ENCODE data around the gene PAGR1. TPM values are rescaled to one million over a fixed set of nuclear protein-coding genes. Genes with fewer than 3 reads are reported as not detected.

The PAGR1 gene
- total and polyA plus RNA-seq, 2 of the 13 experiments (the other 11 are each of a cell fraction or from before 2014, with no cell fraction given), result 9.8 to 66.4 TPM

GRCh38 chr16:29806641-29807425, 9.1 kb upstream of the PAGR1 start (continued):
- peak; percentile 95 for TF ChIP-seq PATZ1 (CRISPR knock-in tag; IDR thresholded peaks at IDR 0.05)
- TF ChIP-seq, protein P1, sequence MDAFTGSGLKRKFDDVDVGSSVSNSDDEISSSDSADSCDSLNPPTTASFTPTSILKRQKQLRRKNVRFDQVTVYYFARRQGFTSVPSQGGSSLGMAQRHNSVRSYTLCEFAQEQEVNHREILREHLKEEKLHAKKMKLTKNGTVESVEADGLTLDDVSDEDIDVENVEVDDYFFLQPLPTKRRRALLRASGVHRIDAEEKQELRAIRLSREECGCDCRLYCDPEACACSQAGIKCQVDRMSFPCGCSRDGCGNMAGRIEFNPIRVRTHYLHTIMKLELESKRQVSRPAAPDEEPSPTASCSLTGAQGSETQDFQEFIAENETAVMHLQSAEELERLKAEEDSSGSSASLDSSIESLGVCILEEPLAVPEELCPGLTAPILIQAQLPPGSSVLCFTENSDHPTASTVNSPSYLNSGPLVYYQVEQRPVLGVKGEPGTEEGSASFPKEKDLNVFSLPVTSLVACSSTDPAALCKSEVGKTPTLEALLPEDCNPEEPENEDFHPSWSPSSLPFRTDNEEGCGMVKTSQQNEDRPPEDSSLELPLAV (CRISPR knock-in tag; conservative IDR thresholded peaks at IDR 0.05; ENCODE audit: low read depth), result no peak
- TF ChIP-seq ZNF3 (CRISPR knock-in tag; IDR thresholded peaks at IDR 0.05), result no peak
- no peak for TF ChIP-seq RELA (CRISPR knock-in tag; IDR thresholded peaks at IDR 0.05)
- TF ChIP-seq CBX5 (CRISPR knock-in tag; IDR thresholded peaks at IDR 0.05; ENCODE audit: borderline replicate concordance), result no peak
- no peak for TF ChIP-seq GZF1 (CRISPR knock-in tag; IDR thresholded peaks at IDR 0.05)
- TF ChIP-seq TBX3 (IDR thresholded peaks at IDR 0.05; ENCODE audit: borderline replicate concordance), result no peak
- TF ChIP-seq, protein P2, sequence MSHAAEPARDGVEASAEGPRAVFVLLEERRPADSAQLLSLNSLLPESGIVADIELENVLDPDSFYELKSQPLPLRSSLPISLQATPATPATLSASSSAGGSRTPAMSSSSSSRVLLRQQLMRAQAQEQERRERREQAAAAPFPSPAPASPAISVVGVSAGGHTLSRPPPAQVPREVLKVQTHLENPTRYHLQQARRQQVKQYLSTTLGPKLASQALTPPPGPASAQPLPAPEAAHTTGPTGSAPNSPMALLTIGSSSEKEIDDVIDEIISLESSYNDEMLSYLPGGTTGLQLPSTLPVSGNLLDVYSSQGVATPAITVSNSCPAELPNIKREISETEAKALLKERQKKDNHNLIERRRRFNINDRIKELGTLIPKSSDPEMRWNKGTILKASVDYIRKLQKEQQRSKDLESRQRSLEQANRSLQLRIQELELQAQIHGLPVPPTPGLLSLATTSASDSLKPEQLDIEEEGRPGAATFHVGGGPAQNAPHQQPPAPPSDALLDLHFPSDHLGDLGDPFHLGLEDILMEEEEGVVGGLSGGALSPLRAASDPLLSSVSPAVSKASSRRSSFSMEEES (CRISPR knock-in tag; IDR thresholded peaks at IDR 0.05), result no peak
- TF ChIP-seq, protein P3, sequence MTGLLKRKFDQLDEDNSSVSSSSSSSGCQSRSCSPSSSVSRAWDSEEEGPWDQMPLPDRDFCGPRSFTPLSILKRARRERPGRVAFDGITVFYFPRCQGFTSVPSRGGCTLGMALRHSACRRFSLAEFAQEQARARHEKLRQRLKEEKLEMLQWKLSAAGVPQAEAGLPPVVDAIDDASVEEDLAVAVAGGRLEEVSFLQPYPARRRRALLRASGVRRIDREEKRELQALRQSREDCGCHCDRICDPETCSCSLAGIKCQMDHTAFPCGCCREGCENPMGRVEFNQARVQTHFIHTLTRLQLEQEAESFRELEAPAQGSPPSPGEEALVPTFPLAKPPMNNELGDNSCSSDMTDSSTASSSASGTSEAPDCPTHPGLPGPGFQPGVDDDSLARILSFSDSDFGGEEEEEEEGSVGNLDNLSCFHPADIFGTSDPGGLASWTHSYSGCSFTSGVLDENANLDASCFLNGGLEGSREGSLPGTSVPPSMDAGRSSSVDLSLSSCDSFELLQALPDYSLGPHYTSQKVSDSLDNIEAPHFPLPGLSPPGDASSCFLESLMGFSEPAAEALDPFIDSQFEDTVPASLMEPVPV (CRISPR knock-in tag; IDR thresholded peaks at IDR 0.05), result no peak
- TF ChIP-seq ZFAT (CRISPR knock-in tag; conservative IDR thresholded peaks at IDR 0.05), result no peak
- TF ChIP-seq BCL3 (CRISPR knock-in tag; IDR thresholded peaks at IDR 0.05), result no peak
- TF ChIP-seq NFE2 (CRISPR knock-in tag; IDR thresholded peaks at IDR 0.05), result no peak
- TF ChIP-seq, protein P4, sequence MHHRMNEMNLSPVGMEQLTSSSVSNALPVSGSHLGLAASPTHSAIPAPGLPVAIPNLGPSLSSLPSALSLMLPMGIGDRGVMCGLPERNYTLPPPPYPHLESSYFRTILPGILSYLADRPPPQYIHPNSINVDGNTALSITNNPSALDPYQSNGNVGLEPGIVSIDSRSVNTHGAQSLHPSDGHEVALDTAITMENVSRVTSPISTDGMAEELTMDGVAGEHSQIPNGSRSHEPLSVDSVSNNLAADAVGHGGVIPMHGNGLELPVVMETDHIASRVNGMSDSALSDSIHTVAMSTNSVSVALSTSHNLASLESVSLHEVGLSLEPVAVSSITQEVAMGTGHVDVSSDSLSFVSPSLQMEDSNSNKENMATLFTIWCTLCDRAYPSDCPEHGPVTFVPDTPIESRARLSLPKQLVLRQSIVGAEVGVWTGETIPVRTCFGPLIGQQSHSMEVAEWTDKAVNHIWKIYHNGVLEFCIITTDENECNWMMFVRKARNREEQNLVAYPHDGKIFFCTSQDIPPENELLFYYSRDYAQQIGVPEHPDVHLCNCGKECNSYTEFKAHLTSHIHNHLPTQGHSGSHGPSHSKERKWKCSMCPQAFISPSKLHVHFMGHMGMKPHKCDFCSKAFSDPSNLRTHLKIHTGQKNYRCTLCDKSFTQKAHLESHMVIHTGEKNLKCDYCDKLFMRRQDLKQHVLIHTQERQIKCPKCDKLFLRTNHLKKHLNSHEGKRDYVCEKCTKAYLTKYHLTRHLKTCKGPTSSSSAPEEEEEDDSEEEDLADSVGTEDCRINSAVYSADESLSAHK (CRISPR knock-in tag; IDR thresholded peaks at IDR 0.05; ENCODE audit: borderline replicate concordance), result peak; percentile 57; the same call in 1 of the 2 replicates
- TF ChIP-seq ATAD3A (CRISPR knock-in tag; IDR thresholded peaks at IDR 0.05), result no peak
- TF ChIP-seq MXD1 (CRISPR knock-in tag; IDR thresholded peaks at IDR 0.05), result peak; percentile 60; the same call in 1 of the 2 replicates
- no peak for TF ChIP-seq ZNF75D (CRISPR knock-in tag; IDR thresholded peaks at IDR 0.05; ENCODE audit: borderline replicate concordance)
- TF ChIP-seq KDM3A (CRISPR knock-in tag; IDR thresholded peaks at IDR 0.05; ENCODE audit: low read depth), result no peak
- no peak for TF ChIP-seq TAF15 (IDR thresholded peaks at IDR 0.05; ENCODE audit: low read depth, low read length, poor library complexity, severe bottlenecking)

Data from HepG2 (cell line).